DND-41 (cell line): ENCODE data around the gene STC2.

Experiments used
- EZH2 ChIP-seq: IDR thresholded peaks from 3 replicates; pipeline ENCODE4 v1.6.1; 2012; ENCODE audit warnings: borderline replicate concordance, low read depth, mild to moderate bottlenecking, moderate library complexity, low read length, inconsistent platforms; ENCODE audit not compliant: severe bottlenecking
- TF ChIP-seq, protein P1 (sequence below): IDR thresholded peaks from 2 replicates; pipeline ENCODE4 v1.5.1; 2012; ENCODE audit warnings: borderline replicate concordance, low read length, moderate library complexity, mild to moderate bottlenecking; ENCODE audit not compliant: poor library complexity, severe bottlenecking; ENCODE audit errors: extremely low read depth

GRCh38 chr5:173306695-173307094, 21.5 kb downstream of the STC2 start:
- TF ChIP-seq, protein P1, sequence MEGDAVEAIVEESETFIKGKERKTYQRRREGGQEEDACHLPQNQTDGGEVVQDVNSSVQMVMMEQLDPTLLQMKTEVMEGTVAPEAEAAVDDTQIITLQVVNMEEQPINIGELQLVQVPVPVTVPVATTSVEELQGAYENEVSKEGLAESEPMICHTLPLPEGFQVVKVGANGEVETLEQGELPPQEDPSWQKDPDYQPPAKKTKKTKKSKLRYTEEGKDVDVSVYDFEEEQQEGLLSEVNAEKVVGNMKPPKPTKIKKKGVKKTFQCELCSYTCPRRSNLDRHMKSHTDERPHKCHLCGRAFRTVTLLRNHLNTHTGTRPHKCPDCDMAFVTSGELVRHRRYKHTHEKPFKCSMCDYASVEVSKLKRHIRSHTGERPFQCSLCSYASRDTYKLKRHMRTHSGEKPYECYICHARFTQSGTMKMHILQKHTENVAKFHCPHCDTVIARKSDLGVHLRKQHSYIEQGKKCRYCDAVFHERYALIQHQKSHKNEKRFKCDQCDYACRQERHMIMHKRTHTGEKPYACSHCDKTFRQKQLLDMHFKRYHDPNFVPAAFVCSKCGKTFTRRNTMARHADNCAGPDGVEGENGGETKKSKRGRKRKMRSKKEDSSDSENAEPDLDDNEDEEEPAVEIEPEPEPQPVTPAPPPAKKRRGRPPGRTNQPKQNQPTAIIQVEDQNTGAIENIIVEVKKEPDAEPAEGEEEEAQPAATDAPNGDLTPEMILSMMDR: no peak
- TF ChIP-seq EZH2: no peak
